Activated CD8-positive, alpha-beta memory T cell treated with anti-CD3 and anti-CD28 coated beads, Interleukin-2, amount 50 U/mL, for 24 hours (primary cell): ENCODE measurements around the gene PLSCR3.

ENCODE experiments used
- DNase-seq: peaks from one replicate; pipeline ENCODE4 v3.0.0-alpha.2; 2020; ENCODE audit errors: extremely low read depth

PLSCR3 gene

GRCh38 chr17:7406235-7406825 is 12.0 kb upstream of the PLSCR3 start:
- no peak for DNase-seq

DNA sequence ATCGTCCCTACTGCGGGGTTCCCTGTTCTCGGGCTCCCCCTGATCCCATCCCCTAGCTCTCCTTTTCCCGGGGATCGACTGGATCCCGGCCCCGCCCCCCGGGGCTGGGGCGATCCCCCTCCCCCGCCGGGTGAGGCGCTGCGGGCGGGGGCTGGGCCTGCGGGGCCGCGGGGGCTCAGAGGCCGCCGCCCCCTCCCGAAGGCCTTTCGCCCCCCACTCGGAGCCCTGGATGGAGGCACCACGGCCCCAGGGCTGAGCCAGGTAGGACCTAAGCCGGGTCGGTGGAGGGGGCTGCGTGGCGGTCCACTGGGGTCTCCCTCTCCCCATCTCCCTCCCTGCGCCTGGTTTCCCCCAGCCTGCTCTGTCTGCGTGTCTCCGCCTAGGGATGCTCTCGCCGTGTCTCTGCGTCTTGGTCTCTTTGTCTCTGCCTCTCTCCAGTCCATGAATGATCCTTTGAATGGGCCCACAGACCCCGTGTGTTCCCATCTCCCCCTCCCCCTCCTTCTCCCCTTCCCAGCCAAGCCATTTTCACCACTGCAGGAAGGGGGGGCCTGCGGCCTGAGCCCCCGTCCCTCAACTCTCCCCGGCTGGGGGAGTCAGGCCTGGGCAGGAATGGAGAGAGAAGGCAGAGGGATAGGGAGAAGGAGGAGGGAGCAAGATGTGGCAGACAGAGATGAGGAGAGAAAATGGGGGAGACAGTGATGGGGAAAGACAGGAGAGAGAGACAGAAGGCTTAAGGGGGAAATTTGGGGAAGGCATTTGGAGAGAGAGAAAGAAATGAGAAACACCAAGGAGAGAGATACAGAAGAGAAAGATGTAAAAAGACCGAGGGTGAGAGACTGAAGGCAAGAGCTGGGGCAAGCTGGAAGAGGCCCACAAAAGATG is 11.3 kb upstream of the PLSCR3 start:
- no peak for DNase-seq

DNA sequence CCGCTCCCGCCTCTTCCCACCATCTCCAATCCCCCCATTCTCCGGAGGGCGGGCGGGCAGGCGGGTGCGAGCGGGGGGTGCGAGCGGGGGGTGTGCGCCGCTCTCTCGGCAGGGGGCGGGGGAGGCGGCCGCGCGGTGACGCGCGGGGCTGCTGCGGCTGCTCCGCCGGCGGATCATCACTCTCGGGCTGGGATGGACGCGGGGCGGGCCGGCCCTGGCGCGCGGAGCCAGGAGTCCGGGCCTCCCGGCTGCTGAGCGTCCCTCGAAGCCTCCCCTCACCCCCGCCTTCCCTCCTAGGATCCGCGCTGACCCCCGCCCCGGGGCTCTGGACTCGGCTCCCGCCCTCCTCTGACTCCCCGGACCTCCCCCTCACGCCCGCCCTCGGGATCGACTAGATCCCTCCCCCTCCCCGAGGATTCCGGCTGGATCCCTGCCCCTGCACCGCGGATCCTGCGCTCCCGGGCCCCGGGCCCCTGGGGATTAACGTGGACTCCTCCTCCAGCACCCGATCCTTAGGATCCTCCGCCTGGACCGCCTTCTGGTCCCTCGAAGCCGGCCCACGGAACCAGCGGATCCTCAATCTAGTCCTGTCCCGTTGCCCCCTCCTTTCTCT is 10.5 kb upstream of the PLSCR3 start:
- DNase-seq, result peak; percentile 9

- DNase-seq, result peak; percentile 92
Observed at GRCh38 chr17:7403977-7404736, 9.8 kb upstream of the PLSCR3 start, which contains the start of gene TMEM256. TMEM256 (minus strand) TSS chr17:7404097; CDS start chr17:7404084, 13 bp downstream.

DNA sequence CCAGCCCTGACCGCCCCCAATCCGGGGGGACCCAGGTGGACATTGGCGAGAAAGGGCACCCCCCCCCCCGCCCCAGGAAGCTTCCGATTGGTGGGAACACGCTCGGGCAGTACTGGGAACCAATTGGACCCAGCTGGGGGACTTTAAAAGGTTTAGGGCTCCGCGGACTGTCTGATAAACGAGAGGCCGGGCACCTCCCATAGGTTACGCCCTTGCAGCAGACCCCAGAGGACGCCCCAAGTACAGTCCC is 9.3 kb upstream of the PLSCR3 start:
- no peak for DNase-seq

- DNase-seq, result no peak
Observed at GRCh38 chr17:7403043-7403726, 8.9 kb upstream of the PLSCR3 start.

GRCh38 chr17:7398612-7399011 is 4.3 kb upstream of the PLSCR3 start:
- no peak for DNase-seq

- DNase-seq, result no peak
Observed at GRCh38 chr17:7396147-7396546, 1.8 kb upstream of the PLSCR3 start.

GRCh38 chr17:7393613-7394451 is 493 bp downstream of the PLSCR3 start:
- DNase-seq, result no peak

GRCh38 chr17:7392696-7393612 is 1.4 kb downstream of the PLSCR3 start:
- DNase-seq, result no peak

DNA sequence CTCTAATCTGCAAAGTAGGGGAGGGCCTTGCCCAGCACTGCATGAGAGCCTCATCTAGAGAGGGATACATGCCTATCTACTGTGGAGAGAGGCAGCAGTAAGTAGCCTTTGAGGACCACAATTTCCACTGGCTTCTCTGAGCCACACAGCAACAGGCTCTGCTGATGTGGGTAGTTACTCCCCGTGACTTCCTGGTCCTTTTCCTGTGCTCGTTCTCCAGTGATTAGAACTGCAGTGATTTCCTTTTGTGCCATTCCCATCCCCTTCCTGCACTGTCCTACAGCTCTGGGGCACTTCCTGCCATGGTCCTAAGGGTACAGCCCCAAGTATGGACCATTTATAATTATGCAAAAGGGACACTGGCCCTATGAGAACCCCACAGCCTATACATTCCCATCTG is 3.0 kb downstream of the PLSCR3 start:
- DNase-seq, result no peak

DNA sequence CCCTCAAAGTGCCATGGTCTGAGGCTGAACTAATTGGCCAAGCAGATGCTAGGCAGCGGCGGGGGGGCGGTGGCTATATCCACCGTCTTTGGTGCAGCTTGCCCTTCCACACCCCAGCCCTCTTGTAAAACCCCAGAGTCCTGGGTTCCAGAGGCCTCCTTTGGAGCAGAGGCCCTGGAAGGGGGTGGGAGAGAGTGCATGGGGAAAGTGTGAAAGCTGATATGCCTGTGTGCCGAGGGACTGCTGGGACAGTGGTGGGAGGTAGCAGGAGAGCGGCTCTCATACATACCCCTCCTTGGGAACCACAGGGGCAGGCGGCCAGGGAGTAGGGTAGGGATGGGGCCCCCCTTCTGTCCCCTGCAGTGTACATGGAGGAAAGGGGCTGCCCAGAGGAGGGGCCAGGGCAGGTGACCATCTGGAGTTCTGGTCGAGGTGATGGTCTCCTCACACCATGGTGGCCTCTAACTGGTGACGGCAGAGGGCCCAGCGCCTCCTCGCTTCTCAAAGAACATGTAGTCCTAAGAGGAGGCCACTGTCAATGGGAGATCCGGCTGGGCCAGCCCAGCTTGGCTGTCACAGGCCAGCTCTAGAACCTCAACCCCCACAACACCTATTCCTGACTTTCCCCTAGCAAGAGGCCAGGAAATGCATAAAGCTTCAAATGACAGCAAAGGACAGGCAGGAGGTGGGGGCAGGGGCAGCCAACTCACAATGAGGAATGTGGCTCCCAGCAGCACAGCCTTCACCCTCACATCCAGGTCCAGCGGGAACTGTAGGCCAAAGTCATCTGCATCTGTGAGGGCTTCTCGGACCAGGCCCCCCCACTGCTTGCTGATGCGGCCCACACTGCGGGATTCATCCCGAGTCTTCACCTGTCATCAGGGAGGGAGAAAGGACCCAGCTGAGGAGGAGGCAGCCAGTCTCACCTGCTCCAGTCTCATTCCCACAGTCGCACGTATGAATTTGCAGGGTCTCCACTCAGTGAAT is 4.1 kb downstream of the PLSCR3 start:
- no peak for DNase-seq

DNA sequence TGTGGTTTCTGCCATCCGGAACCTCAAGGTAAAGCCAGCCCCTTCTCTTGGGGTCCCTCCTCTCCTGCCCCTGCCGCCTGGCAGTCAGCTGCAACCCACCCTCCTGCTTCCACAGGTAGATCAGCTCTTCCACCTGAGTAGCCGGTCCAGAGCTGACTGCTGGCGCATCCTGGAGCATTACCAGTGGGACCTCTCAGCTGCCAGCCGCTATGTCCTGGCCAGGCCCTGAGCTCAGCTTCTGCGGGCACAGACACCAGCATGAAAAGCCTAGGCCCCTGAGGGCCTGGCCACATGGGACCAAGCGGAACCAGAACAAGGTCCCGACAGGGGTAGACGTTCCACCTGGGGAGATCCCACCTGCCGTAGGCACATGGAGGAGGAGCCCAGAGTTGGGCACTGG is 5.5 kb downstream of the PLSCR3 start:
- DNase-seq, result no peak

DNA sequence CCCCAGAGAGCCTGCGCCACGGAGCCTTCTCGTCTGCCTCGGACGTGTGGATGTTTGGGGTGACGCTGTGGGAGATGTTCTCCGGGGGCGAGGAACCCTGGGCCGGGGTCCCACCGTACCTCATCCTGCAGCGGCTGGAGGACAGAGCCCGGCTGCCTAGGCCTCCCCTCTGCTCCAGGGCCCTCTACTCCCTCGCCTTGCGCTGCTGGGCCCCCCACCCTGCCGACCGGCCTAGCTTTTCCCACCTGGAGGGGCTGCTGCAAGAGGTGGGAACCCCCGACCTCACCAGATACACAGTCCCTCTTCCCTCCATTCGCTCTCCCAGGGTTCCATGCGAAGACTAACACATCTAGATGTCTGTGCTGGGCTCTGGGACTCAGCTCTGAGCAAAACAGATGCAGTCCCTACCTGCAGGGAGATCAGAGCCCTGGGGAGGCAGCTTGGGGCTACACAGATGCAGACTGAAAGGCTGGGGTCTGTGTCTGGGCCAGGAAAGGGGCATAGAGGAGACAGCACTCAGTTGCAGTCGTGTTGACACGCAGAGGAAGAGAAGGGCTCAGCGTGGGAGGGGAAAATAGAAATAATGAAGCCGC is 9.7 kb downstream of the PLSCR3 start:
- DNase-seq, result no peak

GRCh38 chr17:7383742-7384488 is 10.4 kb downstream of the PLSCR3 start:
- peak; percentile 26 for DNase-seq

DNA sequence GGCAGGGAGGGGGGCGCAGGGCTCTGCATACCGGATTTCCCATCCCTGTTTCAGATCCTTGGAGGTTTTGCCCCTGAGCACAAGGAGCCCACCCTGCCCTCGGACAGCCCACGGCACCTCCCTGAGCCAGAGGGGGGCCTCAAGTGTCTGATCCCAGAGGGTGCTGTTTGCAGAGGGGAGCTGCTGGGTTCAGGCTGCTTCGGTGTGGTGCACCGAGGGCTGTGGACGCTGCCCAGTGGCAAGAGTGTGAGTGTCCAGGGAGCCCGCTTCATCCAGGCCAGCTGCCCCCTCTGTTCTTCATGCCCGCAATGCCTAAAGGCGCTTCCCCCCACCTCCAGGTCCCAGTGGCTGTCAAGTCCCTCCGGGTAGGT is 11.0 kb downstream of the PLSCR3 start:
- no peak for DNase-seq

GRCh38 chr17:7382901-7383300 is 11.4 kb downstream of the PLSCR3 start:
- DNase-seq, result no peak
